Astrocyte of the spinal cord (primary cell): ENCODE measurements around the gene VAV3.

Source experiments
- DNase-seq: peaks from one replicate; pipeline ENCODE4 v3.0.0; 2011; ENCODE audit warnings: low read depth, low spot score
- H3K4me3 ChIP-seq: 2 replicates; pipeline ENCODE4 v1.5.1; 2011; ENCODE audit warnings: low read depth, mild to moderate bottlenecking, low read length, moderate library complexity
- CTCF ChIP-seq: IDR thresholded peaks from 2 replicates; pipeline ENCODE4 v1.5.1; 2012; ENCODE audit warnings: low read depth, mild to moderate bottlenecking, low read length, inconsistent platforms
- in situ Hi-C: cut with HindIII; loops from 2 replicates; pipeline ENCODE4 v1.10.0; 2017; ENCODE audit warnings: low sequenced_read_pairs

The VAV3 gene

GRCh38 chr1:107609808-107610207 lies 355.2 kb downstream of the VAV3 start:
- no peak for TF ChIP-seq CTCF
- no peak overlapping the region for H3K4me3 ChIP-seq
- no peak for DNase-seq
- in situ Hi-C loops = no loop called here

GRCh38 chr1:107604825-107605224 lies 360.2 kb downstream of the VAV3 start:
- no peak for DNase-seq
- TF ChIP-seq CTCF = no peak
- in situ Hi-C loops = no loop called here
- H3K4me3 ChIP-seq = no peak overlapping the region

GRCh38 chr1:107600607-107601160 lies 364.3 kb downstream of the VAV3 start:
- H3K4me3 ChIP-seq = no peak overlapping the region
- in situ Hi-C loops = no loop called here
- DNase-seq = no peak
- no peak for TF ChIP-seq CTCF

GRCh38 chr1:107599220-107599619 lies 365.8 kb downstream of the VAV3 start:
- DNase-seq = no peak
- TF ChIP-seq CTCF = no peak
- no peak overlapping the region for H3K4me3 ChIP-seq
- in situ Hi-C loops = no loop called here

- no peak for DNase-seq
- TF ChIP-seq CTCF = no peak
- in situ Hi-C loops = no loop called here
- no peak overlapping the region for H3K4me3 ChIP-seq
These were observed 367.7 kb downstream of the VAV3 start for GRCh38 chr1:107597290-107597689.

- in situ Hi-C loops = no loop called here
- TF ChIP-seq CTCF = no peak
- H3K4me3 ChIP-seq = no peak overlapping the region
These were observed 370.4 kb downstream of the VAV3 start for GRCh38 chr1:107594536-107594935.

More at GRCh38 chr1:107594536-107594935, 370.4 kb downstream of the VAV3 start:
- no peak for DNase-seq
